Cerebellar nuclear complex (tissue), 1 donor: ENCODE data around the gene PNMT.

Source experiments
- DNase-seq, 2 experiments: peaks; one replicate each; lab custom pipeline; 2025; lab: John Stamatoyannopoulos, UW

PNMT gene

GRCh38 chr17:39669897-39670735 lies 1.9 kb downstream of the PNMT start:
- DNase-seq = no peak

GRCh38 chr17:39670746-39671145 lies 2.5 kb downstream of the PNMT start:
- DNase-seq = no peak

GRCh38 chr17:39671651-39672521 lies 3.6 kb downstream of the PNMT start:
- no peak for DNase-seq

GRCh38 chr17:39672522-39673334 lies 4.5 kb downstream of the PNMT start:
- DNase-seq = no peak

- DNase-seq = no peak
Observed at GRCh38 chr17:39673335-39674081, 5.3 kb downstream of the PNMT start.

- DNase-seq = no peak
Observed at GRCh38 chr17:39674179-39674578, 5.9 kb downstream of the PNMT start.

GRCh38 chr17:39674702-39675389 lies 6.6 kb downstream of the PNMT start:
- DNase-seq = no peak

GRCh38 chr17:39675390-39676082 lies 7.3 kb downstream of the PNMT start:
- DNase-seq = no peak

- DNase-seq = no peak
Observed at GRCh38 chr17:39676198-39676819, 8.1 kb downstream of the PNMT start.

- DNase-seq = no peak
Observed at GRCh38 chr17:39677072-39677471, 8.8 kb downstream of the PNMT start.

GRCh38 chr17:39677542-39678339 lies 9.5 kb downstream of the PNMT start:
- DNase-seq = no peak

- DNase-seq = no peak
Observed at GRCh38 chr17:39678340-39679116, 10.3 kb downstream of the PNMT start.

GRCh38 chr17:39679521-39680192 lies 11.4 kb downstream of the PNMT start:
- DNase-seq = no peak

- no peak for DNase-seq
Observed at GRCh38 chr17:39683295-39683939, 15.2 kb downstream of the PNMT start.

GRCh38 chr17:39684369-39685192 lies 16.3 kb downstream of the PNMT start:
- no peak for DNase-seq

GRCh38 chr17:39687101-39687545 lies 18.9 kb downstream of the PNMT start:
- DNase-seq = no peak
